WTC11 (cell line): ENCODE data around the gene IFNL4. TPM values are rescaled to one million over a fixed set of nuclear protein-coding genes. Genes with fewer than 3 reads are reported as not detected.

Experiments
- ATAC-seq: fragments of 200-7000 bp; cut with Tn5 transposase; 2 replicates; pipeline ENCODE4 v1.10.0; 2021; ENCODE audit warnings: mild to moderate bottlenecking, moderate library complexity
- CTCF ChIA-PET: fragments of 300-600 bp; sonication (Branson Sonifier 250); formaldehyde crosslinking; loops from one replicate; lab custom pipeline; 2021; ENCODE audit warnings: antibody characterized with exemption; lab: Charles Lee
- POLR2A ChIA-PET: fragments of 350-600 bp; sonication (Branson Sonifier 250); formaldehyde crosslinking; loops from one replicate; lab custom pipeline; 2021; ENCODE audit warnings: antibody characterized with exemption; lab: Charles Lee
- DNase-seq: peaks from one replicate; pipeline ENCODE4 v3.0.0; 2021; ENCODE audit warnings: low spot score
- H3K27ac Mint-ChIP-seq: 2 replicates; pipeline ENCODE4 v1.8.0; 2021; ENCODE audit warnings: mixed read lengths
- H3K27me3 Mint-ChIP-seq: 2 replicates; pipeline ENCODE4 v1.8.0; 2021; ENCODE audit warnings: low read depth, mild to moderate bottlenecking, moderate library complexity, mixed read lengths
- H3K36me3 Mint-ChIP-seq: 2 replicates; pipeline ENCODE4 v1.8.0; 2021; ENCODE audit warnings: mixed read lengths
- H3K4me1 Mint-ChIP-seq: 2 replicates; pipeline ENCODE4 v1.8.0; 2022; ENCODE audit warnings: mixed read lengths
- H3K4me3 Mint-ChIP-seq: 2 replicates; pipeline ENCODE4 v1.8.0; 2021; ENCODE audit warnings: mild to moderate bottlenecking, moderate library complexity, mixed read lengths
- H3K9me3 Mint-ChIP-seq: 2 replicates; pipeline ENCODE4 v1.8.0; 2021; ENCODE audit warnings: mixed read lengths
- CREB1 ChIP-seq: sonication (generic); formaldehyde crosslinking; IDR thresholded peaks from 2 replicates; pipeline ENCODE4 v1.8.0; 2023; ENCODE audit warnings: mild to moderate bottlenecking, missing genetic modification reagents
- CREM ChIP-seq: sonication (generic); formaldehyde crosslinking; IDR thresholded peaks from 2 replicates; pipeline ENCODE4 v1.8.1; 2022; ENCODE audit warnings: mild to moderate bottlenecking, missing genetic modification reagents, moderate library complexity
- FOXJ3 ChIP-seq: sonication (generic); formaldehyde crosslinking; IDR thresholded peaks from 2 replicates; pipeline ENCODE4 v1.9.0; 2021; ENCODE audit warnings: missing genetic modification reagents, mild to moderate bottlenecking, borderline replicate concordance
- MYBL2 ChIP-seq: sonication (generic); formaldehyde crosslinking; IDR thresholded peaks from 2 replicates; pipeline ENCODE4 v1.8.1; 2023; ENCODE audit warnings: mild to moderate bottlenecking, moderate library complexity, missing genetic modification reagents
- NFYB ChIP-seq: sonication (generic); formaldehyde crosslinking; conservative IDR thresholded peaks from 2 replicates; pipeline ENCODE4 v1.8.0; 2022; ENCODE audit warnings: low read depth, missing genetic modification reagents
- NR2C2 ChIP-seq: sonication (generic); formaldehyde crosslinking; IDR thresholded peaks from 2 replicates; pipeline ENCODE4 v1.8.0; 2022; ENCODE audit warnings: mild to moderate bottlenecking, missing genetic modification reagents
- RELA ChIP-seq: sonication (generic); formaldehyde crosslinking; IDR thresholded peaks from 2 replicates; pipeline ENCODE4 v1.8.1; 2022; ENCODE audit warnings: missing genetic modification reagents, mild to moderate bottlenecking, borderline replicate concordance
- SMAD3 ChIP-seq: sonication (generic); formaldehyde crosslinking; IDR thresholded peaks from 2 replicates; pipeline ENCODE4 v1.8.0; 2022; ENCODE audit warnings: missing genetic modification reagents, mild to moderate bottlenecking, borderline replicate concordance
- SOX15 ChIP-seq: fragments of 250-450 bp; sonication (Bioruptor Pico); IDR thresholded peaks from 2 replicates; pipeline ENCODE4 v1.9.0; 2021; ENCODE audit warnings: mild to moderate bottlenecking
- SP1 ChIP-seq: sonication (generic); formaldehyde crosslinking; conservative IDR thresholded peaks from 2 replicates; pipeline ENCODE4 v1.8.1; 2022; ENCODE audit warnings: missing genetic modification reagents
- TEAD1 ChIP-seq: sonication (generic); formaldehyde crosslinking; IDR thresholded peaks from 2 replicates; pipeline ENCODE4 v1.8.0; 2022; ENCODE audit warnings: mild to moderate bottlenecking, missing genetic modification reagents
- TEAD4 ChIP-seq: sonication (generic); formaldehyde crosslinking; IDR thresholded peaks from 2 replicates; pipeline ENCODE4 v1.8.0; 2022; ENCODE audit warnings: mild to moderate bottlenecking, missing genetic modification reagents
- ZNF121 ChIP-seq: sonication (generic); formaldehyde crosslinking; IDR thresholded peaks from 2 replicates; pipeline ENCODE4 v1.8.0; 2023; ENCODE audit warnings: missing genetic modification reagents
- ZNF219 ChIP-seq: sonication (generic); formaldehyde crosslinking; IDR thresholded peaks from 2 replicates; pipeline ENCODE4 v1.8.0; 2023; ENCODE audit warnings: missing genetic modification reagents, mild to moderate bottlenecking, borderline replicate concordance
- ZNF317 ChIP-seq: sonication (generic); formaldehyde crosslinking; IDR thresholded peaks from 2 replicates; pipeline ENCODE4 v1.8.1; 2023; ENCODE audit warnings: low read depth, mild to moderate bottlenecking, moderate library complexity, missing genetic modification reagents, borderline replicate concordance
- total RNA-seq: library from RNA; stranded (reverse); gene quantifications from 3 replicates; pipeline ENCODE4 v1.2.3, GENCODE V29; 2021
- TF ChIP-seq, protein P1 (sequence below): sonication (generic); formaldehyde crosslinking; IDR thresholded peaks from 2 replicates; pipeline ENCODE4 v1.8.0; 2022; ENCODE audit warnings: mild to moderate bottlenecking, missing genetic modification reagents
- TF ChIP-seq, protein P2 (sequence below): sonication (generic); formaldehyde crosslinking; IDR thresholded peaks from 2 replicates; pipeline ENCODE4 v1.8.0; 2022; ENCODE audit warnings: mild to moderate bottlenecking, missing genetic modification reagents
- TF ChIP-seq, protein P3 (sequence below): sonication (generic); formaldehyde crosslinking; IDR thresholded peaks from 2 replicates; pipeline ENCODE4 v1.8.1; 2022; ENCODE audit warnings: low read depth, mild to moderate bottlenecking, moderate library complexity, missing genetic modification reagents, borderline replicate concordance
- TF ChIP-seq, protein P4 (sequence below): sonication (generic); formaldehyde crosslinking; IDR thresholded peaks from 2 replicates; pipeline ENCODE4 v1.8.0; 2023; ENCODE audit warnings: mild to moderate bottlenecking, missing genetic modification reagents
- TF ChIP-seq, protein P5 (sequence below): fragments of 250-450 bp; sonication (Bioruptor Pico); IDR thresholded peaks from 2 replicates; pipeline ENCODE4 v1.9.0; 2021; ENCODE audit warnings: mild to moderate bottlenecking
- TF ChIP-seq, protein P6 (sequence below): fragments of 250-450 bp; sonication (Bioruptor Pico); IDR thresholded peaks from 2 replicates; pipeline ENCODE4 v1.9.0; 2021; ENCODE audit warnings: mild to moderate bottlenecking, borderline replicate concordance
- TF ChIP-seq, protein P7 (sequence below): fragments of 200-600 bp; IDR thresholded peaks from 2 replicates; pipeline ENCODE4 v1.8.0; 2022; ENCODE audit warnings: antibody characterized with exemption

The IFNL4 gene
- total RNA-seq, 1 experiment from 2014 or later = not detected

DNA sequence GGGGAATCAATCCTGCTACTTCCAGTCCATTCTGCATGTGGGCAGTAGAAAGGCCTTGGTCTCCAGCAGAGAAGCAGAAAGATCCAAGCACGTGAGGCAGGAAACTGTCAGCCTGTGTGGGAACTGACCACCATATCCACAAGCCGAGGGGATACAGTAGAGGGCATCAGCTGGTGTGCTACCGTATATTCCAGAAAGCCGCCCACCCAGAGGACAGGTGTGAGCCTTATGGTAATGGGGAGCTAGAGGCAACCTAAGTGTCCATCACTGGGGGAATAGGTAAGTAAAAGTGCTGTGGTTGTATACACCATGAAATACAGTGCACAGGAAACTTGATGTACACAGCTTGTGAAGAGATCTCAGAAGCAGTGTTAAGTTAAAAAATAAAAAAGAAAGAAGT is 44.7 kb upstream of the IFNL4 start (continued):
- TF ChIP-seq FOXJ3 (CRISPR knock-in tag) = no peak
- TF ChIP-seq MYBL2 (CRISPR knock-in tag) = no peak
- TF ChIP-seq SOX15 (CRISPR knock-in tag) = no peak
- TF ChIP-seq, protein P1, sequence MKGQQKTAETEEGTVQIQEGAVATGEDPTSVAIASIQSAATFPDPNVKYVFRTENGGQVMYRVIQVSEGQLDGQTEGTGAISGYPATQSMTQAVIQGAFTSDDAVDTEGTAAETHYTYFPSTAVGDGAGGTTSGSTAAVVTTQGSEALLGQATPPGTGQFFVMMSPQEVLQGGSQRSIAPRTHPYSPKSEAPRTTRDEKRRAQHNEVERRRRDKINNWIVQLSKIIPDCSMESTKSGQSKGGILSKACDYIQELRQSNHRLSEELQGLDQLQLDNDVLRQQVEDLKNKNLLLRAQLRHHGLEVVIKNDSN (CRISPR knock-in tag) = no peak
- no peak for TF ChIP-seq CREB1 (CRISPR knock-in tag)
- TF ChIP-seq RELA = no peak

DNA sequence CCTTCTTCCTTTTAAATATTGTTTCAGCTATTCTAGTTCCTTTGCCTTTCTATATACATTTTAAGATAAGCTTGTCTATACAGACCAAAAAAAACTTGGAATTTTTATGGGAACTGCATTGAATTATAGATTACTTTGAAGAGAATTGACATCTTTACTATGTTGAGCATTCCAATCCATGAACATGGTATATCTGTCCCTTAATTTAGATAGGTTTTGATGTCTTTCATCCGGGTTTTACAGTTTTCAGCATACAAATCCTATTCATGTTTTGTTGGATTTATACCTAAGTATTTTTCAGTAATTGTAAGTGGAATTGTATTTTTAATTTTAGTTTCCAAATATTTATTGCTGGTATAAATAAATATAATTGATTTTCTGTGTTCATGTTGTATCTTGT is 35.4 kb upstream of the IFNL4 start:
- TF ChIP-seq NFYB (CRISPR knock-in tag) (no peak), SMAD3 (CRISPR knock-in tag) (no peak), TEAD4 (CRISPR knock-in tag) (no peak), CREM (CRISPR knock-in tag) (no peak), ZNF317 (CRISPR knock-in tag) (no peak), TEAD1 (CRISPR knock-in tag) (no peak), ZNF219 (no peak), SP1 (no peak), NR2C2 (CRISPR knock-in tag) (no peak), ZNF121 (CRISPR knock-in tag) (no peak), FOXJ3 (CRISPR knock-in tag) (no peak)
- TF ChIP-seq, protein P2, sequence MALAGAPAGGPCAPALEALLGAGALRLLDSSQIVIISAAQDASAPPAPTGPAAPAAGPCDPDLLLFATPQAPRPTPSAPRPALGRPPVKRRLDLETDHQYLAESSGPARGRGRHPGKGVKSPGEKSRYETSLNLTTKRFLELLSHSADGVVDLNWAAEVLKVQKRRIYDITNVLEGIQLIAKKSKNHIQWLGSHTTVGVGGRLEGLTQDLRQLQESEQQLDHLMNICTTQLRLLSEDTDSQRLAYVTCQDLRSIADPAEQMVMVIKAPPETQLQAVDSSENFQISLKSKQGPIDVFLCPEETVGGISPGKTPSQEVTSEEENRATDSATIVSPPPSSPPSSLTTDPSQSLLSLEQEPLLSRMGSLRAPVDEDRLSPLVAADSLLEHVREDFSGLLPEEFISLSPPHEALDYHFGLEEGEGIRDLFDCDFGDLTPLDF (CRISPR knock-in tag) = no peak
- TF ChIP-seq, protein P3, sequence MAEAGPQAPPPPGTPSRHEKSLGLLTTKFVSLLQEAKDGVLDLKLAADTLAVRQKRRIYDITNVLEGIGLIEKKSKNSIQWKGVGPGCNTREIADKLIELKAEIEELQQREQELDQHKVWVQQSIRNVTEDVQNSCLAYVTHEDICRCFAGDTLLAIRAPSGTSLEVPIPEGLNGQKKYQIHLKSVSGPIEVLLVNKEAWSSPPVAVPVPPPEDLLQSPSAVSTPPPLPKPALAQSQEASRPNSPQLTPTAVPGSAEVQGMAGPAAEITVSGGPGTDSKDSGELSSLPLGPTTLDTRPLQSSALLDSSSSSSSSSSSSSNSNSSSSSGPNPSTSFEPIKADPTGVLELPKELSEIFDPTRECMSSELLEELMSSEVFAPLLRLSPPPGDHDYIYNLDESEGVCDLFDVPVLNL = no peak
- TF ChIP-seq, protein P4, sequence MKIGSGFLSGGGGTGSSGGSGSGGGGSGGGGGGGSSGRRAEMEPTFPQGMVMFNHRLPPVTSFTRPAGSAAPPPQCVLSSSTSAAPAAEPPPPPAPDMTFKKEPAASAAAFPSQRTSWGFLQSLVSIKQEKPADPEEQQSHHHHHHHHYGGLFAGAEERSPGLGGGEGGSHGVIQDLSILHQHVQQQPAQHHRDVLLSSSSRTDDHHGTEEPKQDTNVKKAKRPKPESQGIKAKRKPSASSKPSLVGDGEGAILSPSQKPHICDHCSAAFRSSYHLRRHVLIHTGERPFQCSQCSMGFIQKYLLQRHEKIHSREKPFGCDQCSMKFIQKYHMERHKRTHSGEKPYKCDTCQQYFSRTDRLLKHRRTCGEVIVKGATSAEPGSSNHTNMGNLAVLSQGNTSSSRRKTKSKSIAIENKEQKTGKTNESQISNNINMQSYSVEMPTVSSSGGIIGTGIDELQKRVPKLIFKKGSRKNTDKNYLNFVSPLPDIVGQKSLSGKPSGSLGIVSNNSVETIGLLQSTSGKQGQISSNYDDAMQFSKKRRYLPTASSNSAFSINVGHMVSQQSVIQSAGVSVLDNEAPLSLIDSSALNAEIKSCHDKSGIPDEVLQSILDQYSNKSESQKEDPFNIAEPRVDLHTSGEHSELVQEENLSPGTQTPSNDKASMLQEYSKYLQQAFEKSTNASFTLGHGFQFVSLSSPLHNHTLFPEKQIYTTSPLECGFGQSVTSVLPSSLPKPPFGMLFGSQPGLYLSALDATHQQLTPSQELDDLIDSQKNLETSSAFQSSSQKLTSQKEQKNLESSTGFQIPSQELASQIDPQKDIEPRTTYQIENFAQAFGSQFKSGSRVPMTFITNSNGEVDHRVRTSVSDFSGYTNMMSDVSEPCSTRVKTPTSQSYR (CRISPR knock-in tag) = no peak
- TF ChIP-seq, protein P5, sequence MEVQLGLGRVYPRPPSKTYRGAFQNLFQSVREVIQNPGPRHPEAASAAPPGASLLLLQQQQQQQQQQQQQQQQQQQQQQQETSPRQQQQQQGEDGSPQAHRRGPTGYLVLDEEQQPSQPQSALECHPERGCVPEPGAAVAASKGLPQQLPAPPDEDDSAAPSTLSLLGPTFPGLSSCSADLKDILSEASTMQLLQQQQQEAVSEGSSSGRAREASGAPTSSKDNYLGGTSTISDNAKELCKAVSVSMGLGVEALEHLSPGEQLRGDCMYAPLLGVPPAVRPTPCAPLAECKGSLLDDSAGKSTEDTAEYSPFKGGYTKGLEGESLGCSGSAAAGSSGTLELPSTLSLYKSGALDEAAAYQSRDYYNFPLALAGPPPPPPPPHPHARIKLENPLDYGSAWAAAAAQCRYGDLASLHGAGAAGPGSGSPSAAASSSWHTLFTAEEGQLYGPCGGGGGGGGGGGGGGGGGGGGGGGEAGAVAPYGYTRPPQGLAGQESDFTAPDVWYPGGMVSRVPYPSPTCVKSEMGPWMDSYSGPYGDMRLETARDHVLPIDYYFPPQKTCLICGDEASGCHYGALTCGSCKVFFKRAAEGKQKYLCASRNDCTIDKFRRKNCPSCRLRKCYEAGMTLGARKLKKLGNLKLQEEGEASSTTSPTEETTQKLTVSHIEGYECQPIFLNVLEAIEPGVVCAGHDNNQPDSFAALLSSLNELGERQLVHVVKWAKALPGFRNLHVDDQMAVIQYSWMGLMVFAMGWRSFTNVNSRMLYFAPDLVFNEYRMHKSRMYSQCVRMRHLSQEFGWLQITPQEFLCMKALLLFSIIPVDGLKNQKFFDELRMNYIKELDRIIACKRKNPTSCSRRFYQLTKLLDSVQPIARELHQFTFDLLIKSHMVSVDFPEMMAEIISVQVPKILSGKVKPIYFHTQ (CRISPR knock-in tag) = no peak
- TF ChIP-seq, protein P6, sequence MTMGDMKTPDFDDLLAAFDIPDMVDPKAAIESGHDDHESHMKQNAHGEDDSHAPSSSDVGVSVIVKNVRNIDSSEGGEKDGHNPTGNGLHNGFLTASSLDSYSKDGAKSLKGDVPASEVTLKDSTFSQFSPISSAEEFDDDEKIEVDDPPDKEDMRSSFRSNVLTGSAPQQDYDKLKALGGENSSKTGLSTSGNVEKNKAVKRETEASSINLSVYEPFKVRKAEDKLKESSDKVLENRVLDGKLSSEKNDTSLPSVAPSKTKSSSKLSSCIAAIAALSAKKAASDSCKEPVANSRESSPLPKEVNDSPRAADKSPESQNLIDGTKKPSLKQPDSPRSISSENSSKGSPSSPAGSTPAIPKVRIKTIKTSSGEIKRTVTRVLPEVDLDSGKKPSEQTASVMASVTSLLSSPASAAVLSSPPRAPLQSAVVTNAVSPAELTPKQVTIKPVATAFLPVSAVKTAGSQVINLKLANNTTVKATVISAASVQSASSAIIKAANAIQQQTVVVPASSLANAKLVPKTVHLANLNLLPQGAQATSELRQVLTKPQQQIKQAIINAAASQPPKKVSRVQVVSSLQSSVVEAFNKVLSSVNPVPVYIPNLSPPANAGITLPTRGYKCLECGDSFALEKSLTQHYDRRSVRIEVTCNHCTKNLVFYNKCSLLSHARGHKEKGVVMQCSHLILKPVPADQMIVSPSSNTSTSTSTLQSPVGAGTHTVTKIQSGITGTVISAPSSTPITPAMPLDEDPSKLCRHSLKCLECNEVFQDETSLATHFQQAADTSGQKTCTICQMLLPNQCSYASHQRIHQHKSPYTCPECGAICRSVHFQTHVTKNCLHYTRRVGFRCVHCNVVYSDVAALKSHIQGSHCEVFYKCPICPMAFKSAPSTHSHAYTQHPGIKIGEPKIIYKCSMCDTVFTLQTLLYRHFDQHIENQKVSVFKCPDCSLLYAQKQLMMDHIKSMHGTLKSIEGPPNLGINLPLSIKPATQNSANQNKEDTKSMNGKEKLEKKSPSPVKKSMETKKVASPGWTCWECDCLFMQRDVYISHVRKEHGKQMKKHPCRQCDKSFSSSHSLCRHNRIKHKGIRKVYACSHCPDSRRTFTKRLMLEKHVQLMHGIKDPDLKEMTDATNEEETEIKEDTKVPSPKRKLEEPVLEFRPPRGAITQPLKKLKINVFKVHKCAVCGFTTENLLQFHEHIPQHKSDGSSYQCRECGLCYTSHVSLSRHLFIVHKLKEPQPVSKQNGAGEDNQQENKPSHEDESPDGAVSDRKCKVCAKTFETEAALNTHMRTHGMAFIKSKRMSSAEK (CRISPR knock-in tag) = no peak
- TF ChIP-seq, protein P7, sequence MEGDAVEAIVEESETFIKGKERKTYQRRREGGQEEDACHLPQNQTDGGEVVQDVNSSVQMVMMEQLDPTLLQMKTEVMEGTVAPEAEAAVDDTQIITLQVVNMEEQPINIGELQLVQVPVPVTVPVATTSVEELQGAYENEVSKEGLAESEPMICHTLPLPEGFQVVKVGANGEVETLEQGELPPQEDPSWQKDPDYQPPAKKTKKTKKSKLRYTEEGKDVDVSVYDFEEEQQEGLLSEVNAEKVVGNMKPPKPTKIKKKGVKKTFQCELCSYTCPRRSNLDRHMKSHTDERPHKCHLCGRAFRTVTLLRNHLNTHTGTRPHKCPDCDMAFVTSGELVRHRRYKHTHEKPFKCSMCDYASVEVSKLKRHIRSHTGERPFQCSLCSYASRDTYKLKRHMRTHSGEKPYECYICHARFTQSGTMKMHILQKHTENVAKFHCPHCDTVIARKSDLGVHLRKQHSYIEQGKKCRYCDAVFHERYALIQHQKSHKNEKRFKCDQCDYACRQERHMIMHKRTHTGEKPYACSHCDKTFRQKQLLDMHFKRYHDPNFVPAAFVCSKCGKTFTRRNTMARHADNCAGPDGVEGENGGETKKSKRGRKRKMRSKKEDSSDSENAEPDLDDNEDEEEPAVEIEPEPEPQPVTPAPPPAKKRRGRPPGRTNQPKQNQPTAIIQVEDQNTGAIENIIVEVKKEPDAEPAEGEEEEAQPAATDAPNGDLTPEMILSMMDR = no peak
- no peak for ATAC-seq
- H3K9me3 Mint-ChIP-seq = peaks cover 8% of the 10 kb centered on the region
- ChIA-PET POLR2A (no interaction called here), CTCF (no interaction called here)
- no peak overlapping the region for H3K27ac Mint-ChIP-seq
- no peaks in the 10 kb centered on the region for H3K36me3 Mint-ChIP-seq
- H3K4me1 Mint-ChIP-seq = no peaks in the 10 kb centered on the region
- H3K27me3 Mint-ChIP-seq = peaks cover 63% of the 10 kb centered on the region
- no peak for DNase-seq
- H3K4me3 Mint-ChIP-seq = no peak overlapping the region
